T-helper 1 cell treated with Interleukin-12 subunit alpha and Interleukin-12 subunit beta and Interleukin-4 antibody, amounts not matched to agents 30 μg/mL and 1 μg/mL, for 36 hours (primary cell): ENCODE results near the gene NDUFB8.

Source experiments
- H3K27ac Mint-ChIP-seq: one replicate; pipeline ENCODE4 v1.8.0; 2021; ENCODE audit warnings: mild to moderate bottlenecking, mixed read lengths
- H3K27me3 Mint-ChIP-seq: one replicate; pipeline ENCODE4 v1.8.0; 2021; ENCODE audit warnings: low read depth, mixed read lengths
- H3K36me3 Mint-ChIP-seq: one replicate; pipeline ENCODE4 v1.8.0; 2021; ENCODE audit warnings: low read depth, mixed read lengths
- H3K4me1 Mint-ChIP-seq: one replicate; pipeline ENCODE4 v1.8.0; 2021; ENCODE audit warnings: low read depth, mixed read lengths
- H3K4me3 Mint-ChIP-seq: one replicate; pipeline ENCODE4 v1.8.0; 2021; ENCODE audit warnings: mild to moderate bottlenecking, moderate library complexity, mixed read lengths
- H3K9me3 Mint-ChIP-seq: one replicate; pipeline ENCODE4 v1.8.0; 2021; ENCODE audit warnings: mixed read lengths

NDUFB8 gene

GRCh38 chr10:100524206-100524605 is 5.5 kb downstream of the NDUFB8 start:
- Mint-ChIP-seq H3K27me3 (no peaks in the 10 kb centered on the region), H3K36me3 (peaks cover 33% of the 10 kb centered on the region), H3K4me3 (no peak overlapping the region), H3K27ac (no peak overlapping the region), H3K9me3 (no peaks in the 10 kb centered on the region), H3K4me1 (peaks cover 16% of the 10 kb centered on the region)

GRCh38 chr10:100522945-100523344 is 6.7 kb downstream of the NDUFB8 start:
- Mint-ChIP-seq H3K27ac (no peak overlapping the region), H3K36me3 (peaks cover 27% of the 10 kb centered on the region), H3K4me3 (no peak overlapping the region), H3K4me1 (peaks cover 22% of the 10 kb centered on the region), H3K9me3 (no peaks in the 10 kb centered on the region), H3K27me3 (no peaks in the 10 kb centered on the region)

GRCh38 chr10:100522107-100522801 is 7.4 kb downstream of the NDUFB8 start:
- H3K27me3 Mint-ChIP-seq = no peaks in the 10 kb centered on the region
- no peak overlapping the region for H3K4me3 Mint-ChIP-seq
- H3K36me3 Mint-ChIP-seq = peaks cover 32% of the 10 kb centered on the region
- peaks cover 27% of the 10 kb centered on the region for H3K4me1 Mint-ChIP-seq
- H3K27ac Mint-ChIP-seq = no peak overlapping the region
- no peaks in the 10 kb centered on the region for H3K9me3 Mint-ChIP-seq

GRCh38 chr10:100520811-100521210 is 8.9 kb downstream of the NDUFB8 start:
- Mint-ChIP-seq H3K9me3 (no peaks in the 10 kb centered on the region), H3K4me3 (no peak overlapping the region), H3K36me3 (peaks cover 34% of the 10 kb centered on the region), H3K27me3 (no peaks in the 10 kb centered on the region), H3K27ac (no peak overlapping the region), H3K4me1 (peaks cover 32% of the 10 kb centered on the region)

GRCh38 chr10:100519311-100520051 is 10.2 kb downstream of the NDUFB8 start, which contains the start of gene SEC31B:
SEC31B (minus strand) TSS chr10:100519861; CDS start chr10:100516952, 2,909 bp downstream.
- H3K9me3 Mint-ChIP-seq = no peaks in the 10 kb centered on the region
- peaks cover 34% of the 10 kb centered on the region for H3K4me1 Mint-ChIP-seq
- no peaks in the 10 kb centered on the region for H3K27me3 Mint-ChIP-seq
- H3K27ac Mint-ChIP-seq = peak within 1 kb of the TSS; percentile 17
- no peak within 1 kb of the TSS for H3K4me3 Mint-ChIP-seq
- peaks cover 28% of the 10 kb centered on the region for H3K36me3 Mint-ChIP-seq

GRCh38 chr10:100518761-100519241 is 10.9 kb downstream of the NDUFB8 start:
- H3K27me3 Mint-ChIP-seq = no peaks in the 10 kb centered on the region
- no peak overlapping the region for H3K4me3 Mint-ChIP-seq
- peaks cover 29% of the 10 kb centered on the region for H3K36me3 Mint-ChIP-seq
- H3K9me3 Mint-ChIP-seq = no peaks in the 10 kb centered on the region
- H3K4me1 Mint-ChIP-seq = peaks cover 38% of the 10 kb centered on the region
- H3K27ac Mint-ChIP-seq = peak overlapping the region; percentile 17

GRCh38 chr10:100516847-100517246 is 12.8 kb downstream of the NDUFB8 start:
- Mint-ChIP-seq H3K27ac (peak overlapping the region; percentile 38), H3K4me1 (peaks cover 50% of the 10 kb centered on the region), H3K9me3 (no peaks in the 10 kb centered on the region), H3K4me3 (no peak overlapping the region), H3K27me3 (no peaks in the 10 kb centered on the region), H3K36me3 (peaks cover 39% of the 10 kb centered on the region)

- Mint-ChIP-seq H3K36me3 (peaks cover 43% of the 10 kb centered on the region), H3K4me3 (no peak overlapping the region), H3K27me3 (no peaks in the 10 kb centered on the region), H3K27ac (peak overlapping the region; percentile 29), H3K9me3 (no peaks in the 10 kb centered on the region), H3K4me1 (peaks cover 60% of the 10 kb centered on the region)
Measured at GRCh38 chr10:100515612-100516011, 14.1 kb downstream of the NDUFB8 start.

GRCh38 chr10:100510533-100511308 is 18.9 kb downstream of the NDUFB8 start:
- peak overlapping the region; percentile 97 for H3K27ac Mint-ChIP-seq
- no peaks in the 10 kb centered on the region for H3K9me3 Mint-ChIP-seq
- H3K27me3 Mint-ChIP-seq = no peaks in the 10 kb centered on the region
- peaks cover 48% of the 10 kb centered on the region for H3K36me3 Mint-ChIP-seq
- peaks cover 74% of the 10 kb centered on the region for H3K4me1 Mint-ChIP-seq
- peak overlapping the region; percentile 60 for H3K4me3 Mint-ChIP-seq

- Mint-ChIP-seq H3K9me3 (no peaks in the 10 kb centered on the region), H3K4me3 (peak overlapping the region; percentile 91), H3K27ac (peak overlapping the region; percentile 97), H3K27me3 (no peaks in the 10 kb centered on the region), H3K36me3 (peaks cover 55% of the 10 kb centered on the region), H3K4me1 (peaks cover 84% of the 10 kb centered on the region)
Measured at GRCh38 chr10:100509241-100509840, 20.3 kb downstream of the NDUFB8 start.

- peaks cover 57% of the 10 kb centered on the region for H3K36me3 Mint-ChIP-seq
- peaks cover 87% of the 10 kb centered on the region for H3K4me1 Mint-ChIP-seq
- H3K4me3 Mint-ChIP-seq = peak overlapping the region; percentile 91
Measured at GRCh38 chr10:100508691-100509150, 20.9 kb downstream of the NDUFB8 start.

GRCh38 chr10:100508266-100508665 is 21.4 kb downstream of the NDUFB8 start:
- Mint-ChIP-seq H3K27ac (peak overlapping the region; percentile 97), H3K4me3 (peak overlapping the region; percentile 91), H3K36me3 (peaks cover 57% of the 10 kb centered on the region), H3K9me3 (no peaks in the 10 kb centered on the region), H3K4me1 (peaks cover 87% of the 10 kb centered on the region), H3K27me3 (no peaks in the 10 kb centered on the region)

More at GRCh38 chr10:100508691-100509150, 20.9 kb downstream of the NDUFB8 start:
- Mint-ChIP-seq H3K27ac (peak overlapping the region; percentile 97), H3K9me3 (no peaks in the 10 kb centered on the region), H3K27me3 (no peaks in the 10 kb centered on the region)

- H3K27me3 Mint-ChIP-seq = no peaks in the 10 kb centered on the region
- H3K4me3 Mint-ChIP-seq = peak overlapping the region; percentile 91
- H3K4me1 Mint-ChIP-seq = peaks cover 86% of the 10 kb centered on the region
- no peaks in the 10 kb centered on the region for H3K9me3 Mint-ChIP-seq
- H3K27ac Mint-ChIP-seq = peak overlapping the region; percentile 97
- H3K36me3 Mint-ChIP-seq = peaks cover 58% of the 10 kb centered on the region
Measured at GRCh38 chr10:100507357-100507732, 22.3 kb downstream of the NDUFB8 start.
